ENCODE results near the gene SYT1. TPM values are rescaled to one million over a fixed set of nuclear protein-coding genes. Genes with fewer than 3 reads are reported as not detected.

SYT1 gene
- total and polyA plus RNA-seq, 2 of the 8 experiments (the other 6 are each of a cell fraction or from before 2014, with no cell fraction given): 11.0 to 34.6 TPM

DNA sequence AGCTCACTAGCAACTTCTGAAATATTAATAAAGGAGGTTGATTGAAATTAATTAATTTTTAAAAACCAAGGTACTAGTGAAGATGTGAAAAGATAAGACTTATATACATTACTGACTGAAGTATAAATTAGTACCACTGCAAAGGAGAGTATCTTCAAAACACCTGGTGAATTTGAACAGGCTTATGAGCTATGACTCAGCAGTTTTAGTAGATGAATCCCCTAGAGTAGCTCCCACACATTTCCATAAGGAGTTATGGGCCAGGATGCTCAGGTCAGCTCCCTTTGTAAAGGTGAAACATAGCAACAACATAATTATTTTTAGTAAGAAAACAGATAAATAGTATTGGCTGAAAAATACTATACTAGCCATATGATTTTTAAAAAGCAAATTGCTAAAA is 218.6 kb downstream of the SYT1 start:
- Histone ChIP-seq H3K27me3 (replicated peaks in 1 of 4; ENCODE audit: control insufficient read depth in 3 of 4, extremely low read depth in 1 of 4, insufficient read depth in 3 of 4, low read length in 3 of 4) (no peaks in the 10 kb centered on the region), H4K91ac (replicated peaks; ENCODE audit: insufficient read length, low read length) (no peak overlapping the region), H2BK20ac (ENCODE audit: low read length) (no peak overlapping the region), H2BK120ac (replicated peaks; ENCODE audit: low read depth, low read length) (no peak overlapping the region), H4K5ac (ENCODE audit: insufficient read length, low read depth, low read length) (no peak overlapping the region), H3K9ac (replicated peaks in 1 of 4; ENCODE audit: extremely low read depth in 1 of 4, low read depth in 3 of 4, low read length in 3 of 4) (no peak overlapping the region), H2AFZ (ENCODE audit: low read length) (no peak overlapping the region), H3K4ac (replicated peaks; ENCODE audit: insufficient read length, low read depth, low read length) (no peak overlapping the region), H3K23me2 (ENCODE audit: low read depth, low read length) (no peaks in the 10 kb centered on the region), H3K36me3 (ENCODE audit: control insufficient read depth in 2 of 4, insufficient read depth in 4 of 4, low read length in 3 of 4) (no peaks in the 10 kb centered on the region), H2BK15ac (ENCODE audit: low read length) (no peak overlapping the region), H3K9me3 (ENCODE audit: insufficient read depth in 2 of 2, low read depth in 1 of 2, low read length in 1 of 2) (no peaks in the 10 kb centered on the region), H2BK12ac (ENCODE audit: low read depth, low read length) (no peak overlapping the region), H4K20me1 (replicated peaks in 1 of 2; ENCODE audit: control insufficient read depth in 1 of 2, insufficient read depth in 2 of 2, low read length in 2 of 2) (no peaks in the 10 kb centered on the region), H3K27ac (ENCODE audit: low read depth, low read length) (no peak overlapping the region), H3K14ac (ENCODE audit: insufficient read length) (no peak overlapping the region), H3K79me2 (ENCODE audit: control insufficient read depth in 1 of 2, insufficient read depth in 2 of 2, low read length in 2 of 2) (no peaks in the 10 kb centered on the region), H3K79me1 (ENCODE audit: low read depth, low read length) (no peaks in the 10 kb centered on the region), H2BK5ac (ENCODE audit: low read depth, low read length) (no peak overlapping the region), H4K8ac (ENCODE audit: extremely low read depth, insufficient read depth, low read length) (no peak overlapping the region), H3K4me3 (ENCODE audit: extremely low read depth in 1 of 4, insufficient read depth in 2 of 4, low read depth in 3 of 4, low read length in 4 of 4) (no peak overlapping the region), H3K56ac (replicated peaks; ENCODE audit: insufficient read length, low read depth, low read length) (no peak overlapping the region), H3K4me1 (replicated peaks in 1 of 4; ENCODE audit: control insufficient read depth in 3 of 4, insufficient read depth in 4 of 4, low read length in 3 of 4) (peaks cover 0 to 11% (median 6%) of the 10 kb centered on the region in 4 experiments; a peak in 4 of 7 replicates), H2AK5ac (ENCODE audit: low read depth, low read length) (no peak overlapping the region), H3K18ac (ENCODE audit: extremely low read depth, low read length) (no peak overlapping the region), H3K4me2 (ENCODE audit: insufficient read depth in 1 of 2, low read depth in 2 of 2, low read length in 2 of 2) (no peak overlapping the region), H3K23ac (ENCODE audit: insufficient read length) (no peak overlapping the region)
- ChIA-PET CTCF (ENCODE audit: partially characterized antibody) (interaction anchor here (0.8 to 1.8 kb wide), 5 partner anchors 35 to 292 kb away, joined by 3 to 5 read pairs (median 4); no protein-coding TSS in a partner anchor), POLR2A (ENCODE audit: partially characterized antibody) (interaction anchor here (1.1 kb wide), 1 partner anchor 13 kb away, joined by 4 read pairs; no protein-coding TSS in a partner anchor)
- peak; percentile 97 for TF ChIP-seq BACH1 (IDR thresholded peaks at IDR 0.05; ENCODE audit: low read length)
- TF ChIP-seq MAFK (IDR thresholded peaks at IDR 0.05; ENCODE audit: low read depth, low read length): peak; percentile 93
- TF ChIP-seq SAP30 (IDR thresholded peaks at IDR 0.05; ENCODE audit: insufficient read depth, insufficient replicate concordance, low read length): no peak
- DNase-seq (ENCODE audit: low read depth in 1 of 2, low spot score in 2 of 2) (no peak), FAIRE-seq (no peak)

Measured in H1 (cell line).